ENCODE measurements around the gene TBC1D5.
"Not testable (repeated sequence)": the region's sequence is repeated elsewhere in the genome, so short reads cannot be mapped to it uniquely, and the experiment has no call there.

Gene TBC1D5

DNA sequence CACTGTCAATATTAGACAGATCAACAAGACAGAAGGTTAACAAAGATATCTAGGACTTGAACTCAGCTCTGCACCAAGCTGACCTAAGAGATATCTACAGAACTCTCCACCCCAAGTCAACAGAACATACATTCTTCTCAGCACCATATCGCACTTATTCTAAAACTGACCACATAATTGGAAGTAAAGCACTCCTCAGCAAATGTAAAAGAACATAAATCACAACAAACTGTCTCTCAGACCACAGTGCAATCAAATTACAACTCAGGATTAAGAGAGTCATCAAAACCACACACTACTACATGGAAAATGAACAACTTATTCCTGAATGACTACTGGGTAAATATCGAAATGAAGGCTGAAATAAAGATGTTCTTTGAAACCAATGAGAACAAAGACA is 46.8 kb downstream of the TBC1D5 start:
- H3K36me3 ChIP-seq (ENCODE audit: control insufficient read depth, insufficient read depth, low read length) = not testable (repeated sequence)

DNA sequence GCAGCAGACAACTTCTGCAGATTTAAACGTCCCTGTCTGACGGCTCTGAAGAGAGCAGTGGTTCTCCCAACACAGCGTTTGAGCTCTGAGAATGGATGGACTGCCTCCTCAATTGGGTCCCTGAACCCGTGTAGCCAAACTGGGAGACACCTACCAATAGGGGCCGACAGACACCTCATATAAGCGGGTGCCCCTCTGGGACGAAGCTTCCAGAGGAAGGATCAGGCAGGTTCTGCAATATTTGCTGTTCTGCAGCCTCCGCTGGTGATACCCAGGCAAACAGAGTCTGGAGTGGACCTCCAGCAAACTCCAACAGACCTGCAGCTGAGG is 48.8 kb downstream of the TBC1D5 start:
- not testable (repeated sequence) for H3K27me3 ChIP-seq (ENCODE audit: control insufficient read depth, insufficient read depth, low read length); H3K9me3 ChIP-seq (ENCODE audit: control insufficient read depth, low read length); H3K36me3 ChIP-seq (ENCODE audit: control insufficient read depth, insufficient read depth, low read length); H3K9ac ChIP-seq (ENCODE audit: low read length); H3K4me1 ChIP-seq (ENCODE audit: control insufficient read depth, insufficient read depth, low read length); H3K4me3 ChIP-seq (ENCODE audit: low read length)

More for the DNA sequence above, 46.8 kb downstream of the TBC1D5 start:
- H3K9ac ChIP-seq (ENCODE audit: low read length); H3K4me3 ChIP-seq (ENCODE audit: low read length); H3K4me1 ChIP-seq (ENCODE audit: control insufficient read depth, insufficient read depth, low read length); H3K9me3 ChIP-seq (ENCODE audit: control insufficient read depth, low read length); H3K27me3 ChIP-seq (ENCODE audit: control insufficient read depth, insufficient read depth, low read length): not testable (repeated sequence)

- not testable (repeated sequence) for H3K27me3 ChIP-seq (ENCODE audit: control insufficient read depth, insufficient read depth, low read length); H3K36me3 ChIP-seq (ENCODE audit: control insufficient read depth, insufficient read depth, low read length); H3K4me3 ChIP-seq (ENCODE audit: low read length); H3K9me3 ChIP-seq (ENCODE audit: control insufficient read depth, low read length); H3K9ac ChIP-seq (ENCODE audit: low read length); H3K4me1 ChIP-seq (ENCODE audit: control insufficient read depth, insufficient read depth, low read length)
Observed at GRCh38 chr3:17692846-17693669, 49.4 kb downstream of the TBC1D5 start.

- Histone ChIP-seq H3K9ac (ENCODE audit: low read length) (no peak overlapping the region), H3K4me1 (ENCODE audit: control insufficient read depth, insufficient read depth, low read length) (no peaks in the 10 kb centered on the region), H3K27me3 (ENCODE audit: control insufficient read depth, insufficient read depth, low read length) (no peaks in the 10 kb centered on the region), H3K36me3 (ENCODE audit: control insufficient read depth, insufficient read depth, low read length) (no peaks in the 10 kb centered on the region), H3K4me3 (ENCODE audit: low read length) (no peak overlapping the region), H3K9me3 (ENCODE audit: control insufficient read depth, low read length) (no peaks in the 10 kb centered on the region)
Observed at GRCh38 chr3:17687566-17687965, 54.9 kb downstream of the TBC1D5 start.

GRCh38 chr3:17686613-17687012 is 55.8 kb downstream of the TBC1D5 start:
- Histone ChIP-seq H3K9ac (ENCODE audit: low read length) (no peak overlapping the region), H3K4me3 (ENCODE audit: low read length) (no peak overlapping the region), H3K4me1 (ENCODE audit: control insufficient read depth, insufficient read depth, low read length) (no peaks in the 10 kb centered on the region), H3K36me3 (ENCODE audit: control insufficient read depth, insufficient read depth, low read length) (no peaks in the 10 kb centered on the region), H3K27me3 (ENCODE audit: control insufficient read depth, insufficient read depth, low read length) (no peaks in the 10 kb centered on the region), H3K9me3 (ENCODE audit: control insufficient read depth, low read length) (no peaks in the 10 kb centered on the region)

DNA sequence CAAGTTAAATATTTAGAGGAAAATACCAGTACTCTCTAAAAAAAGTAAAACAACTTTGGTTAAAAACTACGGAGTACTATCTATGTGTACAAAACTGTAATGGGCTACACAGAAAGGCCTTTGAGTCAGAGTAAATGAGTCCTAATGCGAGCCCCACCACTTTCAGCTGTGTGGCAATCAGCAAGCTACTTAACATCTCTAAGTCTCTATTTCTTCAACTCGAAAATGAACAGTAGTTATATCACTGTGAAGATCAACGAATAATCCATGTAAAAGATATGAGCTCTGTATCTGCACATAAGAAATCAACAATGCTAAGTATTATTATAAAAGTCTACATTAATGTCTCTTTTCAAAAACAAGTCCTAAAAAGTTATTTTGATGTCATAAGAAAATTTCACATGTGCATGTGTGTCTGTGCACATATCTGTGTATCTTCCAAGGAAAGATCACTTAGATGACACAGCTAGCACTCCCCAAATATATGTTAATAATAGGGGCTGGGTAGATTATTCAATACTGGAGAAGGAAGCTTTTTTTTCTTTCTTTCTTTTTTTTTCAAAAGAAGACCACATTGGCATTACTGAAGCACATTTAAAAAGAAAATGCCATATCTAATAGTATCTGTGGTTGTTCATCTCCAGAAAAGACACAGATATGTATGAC is 58.8 kb downstream of the TBC1D5 start:
- H3K4me3 ChIP-seq (ENCODE audit: low read length) = no peak overlapping the region
- H3K27me3 ChIP-seq (ENCODE audit: control insufficient read depth, insufficient read depth, low read length) = no peaks in the 10 kb centered on the region
- H3K9ac ChIP-seq (ENCODE audit: low read length) = no peak overlapping the region
- no peaks in the 10 kb centered on the region for H3K36me3 ChIP-seq (ENCODE audit: control insufficient read depth, insufficient read depth, low read length)
- no peaks in the 10 kb centered on the region for H3K4me1 ChIP-seq (ENCODE audit: control insufficient read depth, insufficient read depth, low read length)
- no peaks in the 10 kb centered on the region for H3K9me3 ChIP-seq (ENCODE audit: control insufficient read depth, low read length)

- Histone ChIP-seq H3K4me3 (ENCODE audit: low read length) (no peak overlapping the region), H3K4me1 (ENCODE audit: control insufficient read depth, insufficient read depth, low read length) (no peaks in the 10 kb centered on the region), H3K9me3 (ENCODE audit: control insufficient read depth, low read length) (no peaks in the 10 kb centered on the region), H3K36me3 (ENCODE audit: control insufficient read depth, insufficient read depth, low read length) (no peaks in the 10 kb centered on the region), H3K9ac (ENCODE audit: low read length) (no peak overlapping the region), H3K27me3 (ENCODE audit: control insufficient read depth, insufficient read depth, low read length) (no peaks in the 10 kb centered on the region)
Observed at GRCh38 chr3:17680530-17680929, 61.9 kb downstream of the TBC1D5 start.

GRCh38 chr3:17678116-17678741 is 64.2 kb downstream of the TBC1D5 start:
- Histone ChIP-seq H3K36me3 (ENCODE audit: control insufficient read depth, insufficient read depth, low read length) (no peaks in the 10 kb centered on the region), H3K9me3 (ENCODE audit: control insufficient read depth, low read length) (no peaks in the 10 kb centered on the region), H3K4me1 (ENCODE audit: control insufficient read depth, insufficient read depth, low read length) (no peaks in the 10 kb centered on the region), H3K27me3 (ENCODE audit: control insufficient read depth, insufficient read depth, low read length) (no peaks in the 10 kb centered on the region), H3K9ac (ENCODE audit: low read length) (no peak overlapping the region), H3K4me3 (ENCODE audit: low read length) (no peak overlapping the region)

- Histone ChIP-seq H3K9ac (ENCODE audit: low read length) (no peak overlapping the region), H3K4me3 (ENCODE audit: low read length) (no peak overlapping the region), H3K27me3 (ENCODE audit: control insufficient read depth, insufficient read depth, low read length) (no peaks in the 10 kb centered on the region), H3K36me3 (ENCODE audit: control insufficient read depth, insufficient read depth, low read length) (no peaks in the 10 kb centered on the region), H3K4me1 (ENCODE audit: control insufficient read depth, insufficient read depth, low read length) (no peaks in the 10 kb centered on the region), H3K9me3 (ENCODE audit: control insufficient read depth, low read length) (no peaks in the 10 kb centered on the region)
Observed at GRCh38 chr3:17674082-17674686, 68.2 kb downstream of the TBC1D5 start.

DNA sequence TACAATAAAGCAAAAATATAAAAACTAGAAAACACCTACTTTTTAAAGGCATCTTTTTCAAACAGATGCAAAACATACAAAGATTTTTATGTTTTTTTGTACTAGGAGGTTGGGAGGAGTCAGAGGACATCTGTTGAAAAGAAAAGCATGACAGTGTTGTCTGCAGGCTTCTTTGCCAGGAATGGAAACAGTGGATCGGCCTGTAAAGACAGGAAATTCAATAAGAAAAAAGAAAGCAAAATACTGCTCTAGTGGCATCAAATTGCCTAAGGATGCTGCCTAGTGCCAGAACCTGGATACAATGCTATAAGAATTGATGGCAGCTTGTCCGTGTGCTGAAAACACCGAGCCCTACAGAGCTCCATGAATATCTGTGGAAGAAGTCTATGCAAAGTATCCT is 69.9 kb downstream of the TBC1D5 start:
- H3K36me3 ChIP-seq (ENCODE audit: control insufficient read depth, insufficient read depth, low read length) = no peaks in the 10 kb centered on the region
- no peaks in the 10 kb centered on the region for H3K4me1 ChIP-seq (ENCODE audit: control insufficient read depth, insufficient read depth, low read length)
- H3K9me3 ChIP-seq (ENCODE audit: control insufficient read depth, low read length) = no peaks in the 10 kb centered on the region
- no peaks in the 10 kb centered on the region for H3K27me3 ChIP-seq (ENCODE audit: control insufficient read depth, insufficient read depth, low read length)
- H3K4me3 ChIP-seq (ENCODE audit: low read length) = no peak overlapping the region
- H3K9ac ChIP-seq (ENCODE audit: low read length) = no peak overlapping the region

- Histone ChIP-seq H3K4me3 (ENCODE audit: low read length) (no peak overlapping the region), H3K36me3 (ENCODE audit: control insufficient read depth, insufficient read depth, low read length) (no peaks in the 10 kb centered on the region), H3K27me3 (ENCODE audit: control insufficient read depth, insufficient read depth, low read length) (no peaks in the 10 kb centered on the region), H3K9me3 (ENCODE audit: control insufficient read depth, low read length) (no peaks in the 10 kb centered on the region), H3K4me1 (ENCODE audit: control insufficient read depth, insufficient read depth, low read length) (no peaks in the 10 kb centered on the region), H3K9ac (ENCODE audit: low read length) (no peak overlapping the region)
Observed at GRCh38 chr3:17670749-17671148, 71.7 kb downstream of the TBC1D5 start.

DNA sequence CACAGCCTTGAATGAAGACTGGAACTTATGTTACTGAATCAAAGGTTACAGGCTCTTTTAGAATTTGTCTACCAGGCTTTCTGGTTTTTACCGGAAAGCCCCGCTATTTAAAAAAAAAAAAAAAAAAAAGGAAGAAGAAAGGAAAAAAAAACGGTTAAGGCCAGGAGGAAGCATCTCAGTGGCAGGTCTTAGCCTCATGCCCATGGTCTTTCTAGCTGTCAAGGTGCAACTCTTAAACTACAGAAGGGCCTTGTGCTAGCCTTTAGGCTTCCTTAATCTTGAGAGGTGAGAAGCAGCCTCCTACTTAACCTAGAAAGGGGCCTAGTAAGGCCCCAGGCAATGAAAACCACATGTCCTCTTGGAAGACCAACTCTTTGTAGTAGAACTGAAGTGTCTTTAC is 77.5 kb downstream of the TBC1D5 start:
- Histone ChIP-seq H3K27me3 (ENCODE audit: control insufficient read depth, insufficient read depth, low read length) (no peaks in the 10 kb centered on the region), H3K9ac (ENCODE audit: low read length) (no peak overlapping the region), H3K9me3 (ENCODE audit: control insufficient read depth, low read length) (no peaks in the 10 kb centered on the region), H3K4me3 (ENCODE audit: low read length) (no peak overlapping the region), H3K4me1 (ENCODE audit: control insufficient read depth, insufficient read depth, low read length) (no peaks in the 10 kb centered on the region), H3K36me3 (ENCODE audit: control insufficient read depth, insufficient read depth, low read length) (no peaks in the 10 kb centered on the region)
